K562 (cell line): ENCODE results near the gene FOSL1. TPM values are rescaled to one million over a fixed set of nuclear protein-coding genes. Genes with fewer than 3 reads are reported as not detected.

Source experiments
- CBX2 ChIP-seq: fragments of 200-600 bp; sonication (generic); IDR thresholded peaks from one replicate; pipeline ENCODE4 v1.6.1; 2012; ENCODE audit warnings: mild to moderate bottlenecking, low read length, inconsistent platforms; ENCODE audit not compliant: insufficient read depth, poor library complexity, severe bottlenecking
- CHD7 ChIP-seq: fragments of 200-600 bp; sonication (generic); IDR thresholded peaks from one replicate; pipeline ENCODE4 v1.6.1; 2012; ENCODE audit warnings: mild to moderate bottlenecking, low read depth, low read length, inconsistent platforms
- ELF1 ChIP-seq: fragments of 200-800 bp; sonication (Bioruptor generic); IDR thresholded peaks from 2 replicates; pipeline ENCODE4 v1.6.1; 2016; ENCODE audit warnings: missing genetic modification characterization, missing compliant biosample characterization
- ELF4 ChIP-seq: fragments of 450-650 bp; formaldehyde crosslinking; IDR thresholded peaks from 2 replicates; pipeline ENCODE4 v1.4.0; 2022; ENCODE audit warnings: missing genetic modification characterization
- ETS1 ChIP-seq: conservative IDR thresholded peaks from 2 replicates; pipeline ENCODE4 v1.6.1; 2011; ENCODE audit warnings: low read depth, mild to moderate bottlenecking, low read length; ENCODE audit not compliant: control insufficient read depth
- KAT2B ChIP-seq: IDR thresholded peaks from one replicate; pipeline ENCODE4 v1.6.1; 2012; ENCODE audit warnings: low read depth, mild to moderate bottlenecking, control low read depth, inconsistent platforms, low read length, moderate library complexity
- SMAD2 ChIP-seq: fragments of 150-350 bp; IDR thresholded peaks from 2 replicates; pipeline ENCODE4 v1.6.1; 2014; ENCODE audit warnings: low read depth, mild to moderate bottlenecking, low read length
- THRB ChIP-seq: fragments of 450-650 bp; formaldehyde crosslinking; conservative IDR thresholded peaks from 2 replicates; pipeline ENCODE4 v1.4.0; 2022; ENCODE audit warnings: mild to moderate bottlenecking, missing genetic modification characterization
- ZNF354B ChIP-seq: fragments of 250-450 bp; sonication (Bioruptor Pico); IDR thresholded peaks from 2 replicates; pipeline ENCODE4 v1.4.0; 2020
- ZNF76 ChIP-seq: fragments of 250-450 bp; sonication (Bioruptor Pico); IDR thresholded peaks from 2 replicates; pipeline ENCODE4 v1.4.0; 2020; ENCODE audit warnings: mild to moderate bottlenecking, moderate library complexity, borderline replicate concordance
- polyA plus RNA-seq, 8 experiments: library from polyadenylated mRNA; depleted of rRNA in 4 of 8; stranded (reverse) in 5 of 8; unstranded in 3 of 8; fragments of >200 nt; fragmentation: Nextera tagmentation in 2 of 8; fragmentation: Illumina TruSeq in 1 of 8; extraction: Ambion mirVana in 2 of 8; extraction: Trizol in 1 of 8; gene quantifications; 2 replicates each; pipeline versions ENCODE4 v1.2.1 to v1.2.3, GENCODE V29; 2011 to 2014; ENCODE audit warnings: inconsistent platforms in 1 of 8, missing spikeins in 1 of 8
- total RNA-seq, 7 experiments: library from RNA; depleted of rRNA in 6 of 7; stranded (reverse); fragments of >200 nt in 6 of 7; fragmentation: Illumina TruSeq in 2 of 7; extraction: Trizol in 2 of 7; gene quantifications; 2 replicates each; pipeline versions ENCODE4 v1.2.1 to v1.2.3, GENCODE V29; 2011 to 2021; ENCODE audit warnings: low replicate concordance in 1 of 7
- TF ChIP-seq, protein P1 (sequence below): fragments of 250-450 bp; sonication (Bioruptor Pico); IDR thresholded peaks from 2 replicates; pipeline ENCODE4 v1.8.0; 2022; ENCODE audit warnings: moderate library complexity, mild to moderate bottlenecking, inconsistent platforms

The FOSL1 gene
- total and polyA plus RNA-seq, 9 of the 15 experiments (the other 6 are each of a cell fraction or from before 2014, with no cell fraction given) = 3.5 to 39.6 (median 10.0) TPM

GRCh38 chr11:65899356-65900124 lies 648 bp downstream of the FOSL1 start (continued):
- TF ChIP-seq CHD7 (no peak), ELF1 (tag) (peak; percentile 63), ZNF76 (CRISPR knock-in tag) (no peak), CBX2 (no peak), ZNF354B (CRISPR knock-in tag) (no peak), KAT2B (no peak), ELF4 (CRISPR knock-in tag) (no peak), SMAD2 (no peak), THRB (CRISPR knock-in tag) (no peak), ETS1 (peak; percentile 79)
- TF ChIP-seq, protein P1, sequence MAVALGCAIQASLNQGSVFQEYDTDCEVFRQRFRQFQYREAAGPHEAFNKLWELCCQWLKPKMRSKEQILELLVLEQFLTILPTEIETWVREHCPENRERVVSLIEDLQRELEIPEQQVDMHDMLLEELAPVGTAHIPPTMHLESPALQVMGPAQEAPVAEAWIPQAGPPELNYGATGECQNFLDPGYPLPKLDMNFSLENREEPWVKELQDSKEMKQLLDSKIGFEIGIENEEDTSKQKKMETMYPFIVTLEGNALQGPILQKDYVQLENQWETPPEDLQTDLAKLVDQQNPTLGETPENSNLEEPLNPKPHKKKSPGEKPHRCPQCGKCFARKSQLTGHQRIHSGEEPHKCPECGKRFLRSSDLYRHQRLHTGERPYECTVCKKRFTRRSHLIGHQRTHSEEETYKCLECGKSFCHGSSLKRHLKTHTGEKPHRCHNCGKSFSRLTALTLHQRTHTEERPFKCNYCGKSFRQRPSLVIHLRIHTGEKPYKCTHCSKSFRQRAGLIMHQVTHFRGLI (CRISPR knock-in tag) = 0 out of 2 replicates have a peak, but pooled peaks have one; percentile 37
